ENCODE measurements around the gene HOXB8. TPM values are rescaled to one million over a fixed set of nuclear protein-coding genes. Genes with fewer than 3 reads are reported as not detected.

HOXB8 gene
- total RNA-seq, 5 donors from 2014 or later (not counting 1 experiment from before 2014, with no cell fraction given): not detected

GRCh38 chr17:48620461-48621139, 5.5 kb upstream of the HOXB8 start:
- peaks cover 15 to 95% of the 10 kb centered on the region in 2 experiments for H3K27me3 ChIP-seq (replicated peaks in 1 of 2; ENCODE audit: control insufficient read depth in 2 of 2, extremely low read depth in 1 of 2, insufficient read depth in 2 of 2, low read length in 1 of 2)
- H3K4me3 ChIP-seq (ENCODE audit: control insufficient read depth in 1 of 2, extremely low read depth in 1 of 2, low read length in 1 of 2): no peak overlapping the region
- DNase-seq (no peak), ATAC-seq (replicated peaks in 1 of 4) (no peak)
- Mint-ChIP-seq H3K27ac (no peak overlapping the region), H3K36me3 (no peaks in the 10 kb centered on the region), H3K4me3 (no peak overlapping the region), H3K27me3 (peaks cover 73 to 91% of the 10 kb centered on the region in 2 donors), H3K9me3 (no peaks in the 10 kb centered on the region), H3K4me1 (peaks cover 20 to 31% (median 21%) of the 10 kb centered on the region in 3 donors)
- ChIA-PET CTCF (interaction anchor here in 1 of 2 donors (0.6 kb wide), 1 partner anchor 381 kb away, joined by 5 read pairs; no protein-coding TSS in a partner anchor), POLR2A (no interaction called here)
- no peaks in the 10 kb centered on the region for H3K9me3 ChIP-seq
- no peaks in the 10 kb centered on the region for H3K36me3 ChIP-seq (ENCODE audit: control insufficient read depth in 2 of 2, extremely low read depth in 1 of 2, insufficient read depth in 1 of 2, low read length in 1 of 2)
- H3K4me1 ChIP-seq (ENCODE audit: control insufficient read depth in 1 of 2, extremely low read depth in 1 of 2, insufficient read depth in 2 of 2, low read length in 2 of 2): peaks cover 2 to 38% of the 10 kb centered on the region in 2 experiments
- no CpG with 5 or more reads among the region's 6 CpGs for WGBS (ENCODE audit: insufficient coverage)
- H3K27ac ChIP-seq (ENCODE audit: low read length): no peak overlapping the region

GRCh38 chr17:48619826-48620449, 4.8 kb upstream of the HOXB8 start:
- ChIA-PET CTCF (interaction anchor here in 1 of 2 donors (0.7 kb wide), 2 partner anchors 28 to 166 kb away, joined by 3 to 4 read pairs; no protein-coding TSS in a partner anchor), POLR2A (no interaction called here)
- Histone ChIP-seq H3K9me3 (no peaks in the 10 kb centered on the region), H3K4me1 (ENCODE audit: control insufficient read depth in 1 of 2, extremely low read depth in 1 of 2, insufficient read depth in 2 of 2, low read length in 2 of 2) (peaks cover 0 to 36% of the 10 kb centered on the region in 2 experiments), H3K27me3 (replicated peaks in 1 of 2; ENCODE audit: control insufficient read depth in 2 of 2, extremely low read depth in 1 of 2, insufficient read depth in 2 of 2, low read length in 1 of 2) (peaks cover 17 to 94% of the 10 kb centered on the region in 2 experiments), H3K4me3 (ENCODE audit: control insufficient read depth in 1 of 2, extremely low read depth in 1 of 2, low read length in 1 of 2) (no peak overlapping the region), H3K36me3 (ENCODE audit: control insufficient read depth in 2 of 2, extremely low read depth in 1 of 2, insufficient read depth in 1 of 2, low read length in 1 of 2) (no peaks in the 10 kb centered on the region), H3K27ac (ENCODE audit: low read length) (no peak overlapping the region)
- ATAC-seq (replicated peaks in 1 of 4) (no peak), DNase-seq (no peak)
- Mint-ChIP-seq H3K27ac (no peak overlapping the region), H3K4me3 (peak overlapping the region in 1 of 3 donors; percentile 33), H3K27me3 (peaks cover 80 to 95% of the 10 kb centered on the region in 2 donors), H3K36me3 (no peaks in the 10 kb centered on the region), H3K9me3 (no peaks in the 10 kb centered on the region), H3K4me1 (peaks cover 19 to 34% (median 22%) of the 10 kb centered on the region in 3 donors)
- 84% methylated on average over 13 of the region's 32 CpGs for WGBS (ENCODE audit: insufficient coverage)

- WGBS (ENCODE audit: insufficient coverage): 4% methylated on average over 15 of the region's 25 CpGs
- POLR2A ChIA-PET: interaction anchor here in 1 of 2 donors (0.5 to 0.6 kb wide), 2 partner anchors 8 to 535 kb away, joined by 3 read pairs; partner anchors contain the start of gene HOXB9
Measured at GRCh38 chr17:48618256-48618896, 3.3 kb upstream of the HOXB8 start.

GRCh38 chr17:48617471-48618255, 2.6 kb upstream of the HOXB8 start:
- Mint-ChIP-seq H3K4me3 (peak overlapping the region in 1 of 3 donors; percentile 38), H3K27ac (peak overlapping the region in 1 of 2 donors; percentile 75), H3K36me3 (no peaks in the 10 kb centered on the region), H3K27me3 (peaks cover 81 to 88% of the 10 kb centered on the region in 2 donors), H3K9me3 (no peaks in the 10 kb centered on the region), H3K4me1 (peaks cover 32 to 46% (median 45%) of the 10 kb centered on the region in 3 donors)
- no peak for DNase-seq
- ATAC-seq (replicated peaks in 1 of 4): no peak
- Histone ChIP-seq H3K9me3 (no peaks in the 10 kb centered on the region), H3K36me3 (ENCODE audit: control insufficient read depth in 2 of 2, extremely low read depth in 1 of 2, insufficient read depth in 1 of 2, low read length in 1 of 2) (no peaks in the 10 kb centered on the region), H3K4me1 (ENCODE audit: control insufficient read depth in 1 of 2, extremely low read depth in 1 of 2, insufficient read depth in 2 of 2, low read length in 2 of 2) (peaks cover 4 to 52% of the 10 kb centered on the region in 2 experiments), H3K27ac (ENCODE audit: low read length) (no peak overlapping the region), H3K27me3 (replicated peaks in 1 of 2; ENCODE audit: control insufficient read depth in 2 of 2, extremely low read depth in 1 of 2, insufficient read depth in 2 of 2, low read length in 1 of 2) (peaks cover 11 to 96% of the 10 kb centered on the region in 2 experiments), H3K4me3 (ENCODE audit: control insufficient read depth in 1 of 2, extremely low read depth in 1 of 2, low read length in 1 of 2) (no peak overlapping the region)
- POLR2A ChIA-PET: interaction anchor here in 1 of 2 donors (0.5 to 0.6 kb wide), 2 partner anchors 9 to 535 kb away, joined by 3 read pairs; partner anchors contain the start of gene HOXB9
- CTCF ChIA-PET: interaction anchor here in 1 of 2 donors (0.7 to 2.0 kb wide), 6 partner anchors 19 to 536 kb away, joined by 3 to 9 read pairs (median 4); partner anchors contain the start of gene HOXB5
- 14% methylated on average over 38 of the region's 43 CpGs for WGBS (ENCODE audit: insufficient coverage)

More at GRCh38 chr17:48618256-48618896, 3.3 kb upstream of the HOXB8 start:
- H3K27ac ChIP-seq (ENCODE audit: low read length): no peak overlapping the region
- CTCF ChIA-PET: interaction anchor here in 1 of 2 donors (0.7 to 2.0 kb wide), 11 partner anchors 17 to 593 kb away, joined by 3 to 9 read pairs (median 3); partner anchors contain the start of gene HOXB5
- ATAC-seq (replicated peaks in 1 of 4) (peak; percentile 69 to 80 (median 74)), DNase-seq (peak; percentile 43 to 91 (median 73))
- Mint-ChIP-seq H3K4me1 (peaks cover 28 to 42% (median 38%) of the 10 kb centered on the region in 3 donors), H3K4me3 (peak overlapping the region in 1 of 3 donors; percentile 33), H3K36me3 (no peaks in the 10 kb centered on the region), H3K27ac (peak overlapping the region in 1 of 2 donors; percentile 72), H3K9me3 (no peaks in the 10 kb centered on the region), H3K27me3 (peaks cover 82 to 91% of the 10 kb centered on the region in 2 donors)
- no peaks in the 10 kb centered on the region for H3K9me3 ChIP-seq
- no peaks in the 10 kb centered on the region for H3K36me3 ChIP-seq (ENCODE audit: control insufficient read depth in 2 of 2, extremely low read depth in 1 of 2, insufficient read depth in 1 of 2, low read length in 1 of 2)
- H3K4me3 ChIP-seq (ENCODE audit: control insufficient read depth in 1 of 2, extremely low read depth in 1 of 2, low read length in 1 of 2): no peak overlapping the region
- H3K4me1 ChIP-seq (ENCODE audit: control insufficient read depth in 1 of 2, extremely low read depth in 1 of 2, insufficient read depth in 2 of 2, low read length in 2 of 2): peaks cover 4 to 46% of the 10 kb centered on the region in 2 experiments
- peaks cover 13 to 96% of the 10 kb centered on the region in 2 experiments for H3K27me3 ChIP-seq (replicated peaks in 1 of 2; ENCODE audit: control insufficient read depth in 2 of 2, extremely low read depth in 1 of 2, insufficient read depth in 2 of 2, low read length in 1 of 2)

- Histone ChIP-seq H3K27ac (ENCODE audit: low read length) (no peak overlapping the region), H3K4me1 (ENCODE audit: control insufficient read depth in 1 of 2, extremely low read depth in 1 of 2, insufficient read depth in 2 of 2, low read length in 2 of 2) (peaks cover 12 to 60% of the 10 kb centered on the region in 2 experiments), H3K9me3 (no peaks in the 10 kb centered on the region), H3K27me3 (replicated peaks in 1 of 2; ENCODE audit: control insufficient read depth in 2 of 2, extremely low read depth in 1 of 2, insufficient read depth in 2 of 2, low read length in 1 of 2) (peaks cover 15 to 98% of the 10 kb centered on the region in 2 experiments), H3K4me3 (ENCODE audit: control insufficient read depth in 1 of 2, extremely low read depth in 1 of 2, low read length in 1 of 2) (no peak overlapping the region), H3K36me3 (ENCODE audit: control insufficient read depth in 2 of 2, extremely low read depth in 1 of 2, insufficient read depth in 1 of 2, low read length in 1 of 2) (no peaks in the 10 kb centered on the region)
- Mint-ChIP-seq H3K4me1 (peaks cover 38 to 51% (median 51%) of the 10 kb centered on the region in 3 donors), H3K4me3 (peak overlapping the region in 2 of 3 donors; percentile 38 to 39), H3K9me3 (no peaks in the 10 kb centered on the region), H3K27me3 (peaks cover 78 to 86% of the 10 kb centered on the region in 2 donors), H3K36me3 (no peaks in the 10 kb centered on the region), H3K27ac (peak overlapping the region in 1 of 2 donors; percentile 75)
- ChIA-PET POLR2A (no interaction called here), CTCF (interaction anchor here (0.6 to 2.0 kb wide), 4 partner anchors 24 to 484 kb away, joined by 3 to 9 read pairs (median 4); partner anchors contain the start of gene HOXB5 (in 1 of the 2))
- ATAC-seq (replicated peaks in 1 of 4): no peak
- no peak for DNase-seq
- WGBS (ENCODE audit: insufficient coverage): 78% methylated on average over 8 of the region's 15 CpGs
Measured at GRCh38 chr17:48616717-48617470, 1.8 kb upstream of the HOXB8 start.

Measured in T-cell (primary cell).